GM19238 (cell line): ENCODE results near the gene NFIA.

Experiments
- DNase-seq: peaks from one replicate; pipeline ENCODE4 v3.0.0; 2011; ENCODE audit warnings: low spot score; ENCODE audit not compliant: insufficient read length

The NFIA gene

GRCh38 chr1:61102041-61102440 is 19.7 kb downstream of the NFIA start:
- no peak for DNase-seq

- no peak for DNase-seq
These were observed 20.3 kb downstream of the NFIA start for GRCh38 chr1:61102621-61103020.

GRCh38 chr1:61104220-61104671 is 21.9 kb downstream of the NFIA start:
- no peak for DNase-seq

DNA sequence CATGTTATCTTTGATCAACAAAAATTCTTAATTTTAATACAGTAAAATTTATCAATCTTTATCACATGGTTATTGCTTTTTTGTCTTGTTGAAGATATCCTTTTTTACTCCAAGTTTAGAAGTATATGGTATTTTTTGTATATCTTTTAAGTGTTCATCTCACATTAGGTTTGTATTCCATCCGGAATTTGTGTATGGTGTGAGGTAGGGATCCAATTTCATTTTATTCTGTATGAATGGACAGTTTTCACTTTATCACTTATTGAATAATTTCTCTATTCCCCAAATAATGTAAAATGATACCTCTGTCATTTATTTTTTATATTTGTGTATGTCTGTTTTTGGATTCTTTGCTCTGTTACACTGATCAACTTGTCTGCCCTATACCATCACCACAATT is 25.3 kb downstream of the NFIA start:
- DNase-seq: no peak

DNA sequence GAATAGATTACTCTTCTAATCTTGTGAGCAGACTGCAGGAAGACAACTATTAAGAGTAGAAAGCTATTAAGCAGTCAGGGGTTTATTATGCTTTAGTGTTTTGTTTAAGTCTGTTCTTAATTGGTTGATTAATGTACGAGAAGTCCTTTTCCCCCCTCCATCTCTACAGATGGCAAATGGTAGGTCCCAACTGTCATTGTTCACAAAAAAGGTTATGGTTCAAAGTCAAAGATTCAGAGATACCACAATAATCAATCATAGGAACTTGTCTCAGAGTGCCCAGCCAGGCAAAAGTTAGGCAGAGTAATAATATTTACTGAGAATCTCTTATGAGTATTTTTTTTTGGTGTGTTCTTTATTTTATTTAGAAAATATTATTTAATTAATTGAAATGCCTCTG is 26.8 kb downstream of the NFIA start:
- no peak for DNase-seq

GRCh38 chr1:61109910-61110309 is 27.5 kb downstream of the NFIA start:
- DNase-seq: no peak

DNA sequence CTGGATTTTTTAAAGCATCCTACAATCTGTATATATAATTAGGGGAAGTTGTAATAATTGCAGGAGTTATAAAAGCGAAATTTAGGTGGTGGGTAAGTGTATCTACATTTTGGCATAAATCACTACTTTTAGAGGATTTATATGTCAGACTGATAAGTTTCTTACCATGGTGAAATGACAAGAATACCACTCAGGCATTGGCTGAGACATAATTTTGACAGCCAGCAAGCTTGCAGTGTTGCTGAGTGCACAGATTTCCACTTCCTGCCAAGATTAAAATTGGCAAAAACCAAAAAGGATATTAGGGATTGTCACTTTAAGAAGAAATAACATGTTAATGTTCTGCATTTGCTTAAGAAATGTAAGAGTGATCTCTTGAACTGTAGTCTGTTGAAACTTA is 28.2 kb downstream of the NFIA start:
- no peak for DNase-seq

DNA sequence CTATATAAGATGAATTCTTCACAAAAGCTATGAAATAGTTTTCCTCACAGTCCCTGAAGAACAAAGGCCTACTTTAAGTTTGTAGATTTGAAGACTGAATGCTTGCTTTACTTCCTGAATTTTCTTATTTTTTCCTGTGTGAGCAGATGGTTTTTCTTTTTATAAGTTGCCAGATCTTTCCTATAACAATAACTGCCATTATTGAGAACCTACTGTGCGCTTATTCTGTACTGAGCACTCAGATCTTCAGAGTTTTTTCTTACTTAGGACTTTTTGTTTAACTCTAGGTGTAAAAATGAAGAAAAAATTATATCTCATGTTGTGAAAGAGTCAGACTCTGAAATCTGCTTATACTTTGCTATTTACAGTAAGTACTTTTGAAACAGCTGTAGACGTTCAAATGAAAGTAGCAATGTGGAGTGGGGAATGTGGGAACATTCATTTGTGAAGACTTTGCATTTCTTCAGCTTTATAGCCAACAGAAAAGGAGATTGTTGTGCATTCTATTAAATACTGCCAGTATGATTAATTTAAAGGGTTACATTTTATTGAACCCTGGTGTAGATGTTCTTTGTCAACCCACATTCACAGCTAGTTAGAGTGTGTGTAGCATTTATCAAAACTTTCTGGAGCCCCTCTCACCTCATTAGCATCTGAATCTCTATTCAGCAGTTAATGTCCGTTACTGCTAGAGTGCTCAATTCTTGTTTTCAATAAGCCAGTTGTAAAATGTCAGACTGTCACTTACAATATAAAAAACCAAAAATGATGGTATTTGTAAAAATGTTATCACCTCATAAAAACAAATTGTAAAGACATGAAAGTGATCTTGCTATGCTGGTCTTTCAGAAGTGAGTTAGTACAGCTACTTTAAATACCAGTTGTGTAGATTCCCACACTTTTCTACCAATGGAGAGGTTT is 29.0 kb downstream of the NFIA start:
- no peak for DNase-seq

- no peak for DNase-seq
These were observed 32.0 kb downstream of the NFIA start for GRCh38 chr1:61114178-61114870.

- no peak for DNase-seq
These were observed 33.1 kb downstream of the NFIA start for GRCh38 chr1:61115436-61115835.

DNA sequence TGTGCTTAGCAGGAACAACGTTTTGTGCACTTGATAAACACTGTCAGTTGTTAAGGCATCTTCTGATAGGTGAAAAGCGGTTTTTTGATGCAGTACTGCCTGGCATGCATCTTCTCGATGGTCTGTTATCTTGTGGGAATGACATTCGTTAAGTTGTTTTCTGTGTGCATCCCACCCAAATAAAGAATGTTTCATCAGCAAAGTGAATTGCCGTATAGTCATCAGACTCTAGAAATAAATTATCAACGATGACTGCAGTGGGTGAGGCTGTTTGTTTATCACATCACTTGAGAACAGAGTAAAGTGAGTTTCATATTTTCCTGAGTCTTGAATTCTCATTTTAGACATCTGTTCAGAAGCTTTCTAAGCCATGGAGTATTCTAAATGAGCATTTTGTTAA is 34.1 kb downstream of the NFIA start:
- DNase-seq: no peak

- no peak for DNase-seq
These were observed 34.9 kb downstream of the NFIA start for GRCh38 chr1:61117283-61117682.

GRCh38 chr1:61119085-61119484 is 36.7 kb downstream of the NFIA start:
- no peak for DNase-seq

DNA sequence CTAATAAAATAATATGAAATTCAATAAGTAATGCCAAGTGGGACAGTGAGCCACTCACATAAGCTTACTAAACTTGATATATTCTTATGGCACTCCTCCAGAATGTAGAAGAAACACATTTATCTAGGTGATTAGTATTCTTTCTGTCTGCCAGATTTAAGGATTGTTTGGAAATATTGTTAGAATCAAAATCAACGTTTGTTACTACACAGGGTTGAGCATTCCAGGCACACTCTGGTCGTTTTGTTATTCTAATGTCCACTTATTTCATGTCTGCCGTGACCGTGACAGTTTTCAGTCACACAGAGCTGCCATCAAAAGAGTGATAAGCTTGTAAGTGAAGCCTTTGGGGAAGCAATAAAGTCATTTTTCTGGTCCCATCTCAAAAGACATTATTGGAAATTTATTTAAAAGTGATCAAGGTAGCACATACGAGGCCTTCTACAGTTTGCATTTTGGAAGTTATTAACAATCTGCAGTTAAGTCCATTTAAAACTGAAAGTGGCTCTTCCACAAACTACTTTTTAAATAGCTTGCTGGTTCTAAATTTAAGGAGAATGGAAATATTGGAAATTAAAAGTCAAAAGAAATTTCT is 38.0 kb downstream of the NFIA start:
- DNase-seq: no peak

DNA sequence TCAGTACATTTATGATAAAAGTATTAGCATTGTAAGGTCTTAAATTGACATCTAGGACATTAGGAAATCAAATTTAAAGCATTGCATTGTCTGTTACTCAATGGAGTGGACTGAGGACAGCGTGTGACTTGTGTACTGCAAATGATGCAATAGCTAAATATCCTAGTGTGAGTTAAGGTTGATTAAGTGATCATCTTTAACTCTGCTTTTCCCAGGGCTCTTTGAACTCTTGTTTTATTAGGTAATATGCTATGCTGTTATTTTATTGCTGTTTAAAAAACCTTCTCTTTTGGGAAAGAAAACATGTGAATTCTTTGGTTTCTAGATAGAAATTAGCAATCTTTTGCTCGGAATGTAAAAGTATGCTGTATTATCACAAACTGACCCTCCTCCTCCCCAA is 38.6 kb downstream of the NFIA start:
- DNase-seq: no peak

DNA sequence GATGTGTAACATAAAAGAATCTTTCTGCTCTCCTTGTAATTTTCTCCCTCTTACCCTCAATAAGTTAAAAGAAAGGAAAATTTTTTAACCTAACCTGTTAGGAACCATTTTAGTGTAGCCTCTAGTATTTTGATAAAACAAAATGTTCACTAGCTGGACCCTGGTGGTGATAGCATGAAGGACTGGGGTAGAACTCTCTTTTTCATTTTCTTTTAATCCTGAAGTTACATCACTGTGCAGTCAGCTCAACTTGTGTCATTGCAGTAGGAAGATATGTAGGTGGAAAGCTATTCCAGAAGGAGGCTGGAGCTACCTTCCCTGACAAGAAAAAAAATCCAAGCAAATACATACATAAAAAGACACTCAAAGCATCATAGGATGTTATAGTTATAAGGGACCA is 39.3 kb downstream of the NFIA start:
- no peak for DNase-seq

- no peak for DNase-seq
These were observed 40.0 kb downstream of the NFIA start for GRCh38 chr1:61122389-61122788.

- no peak for DNase-seq
These were observed 41.0 kb downstream of the NFIA start for GRCh38 chr1:61123326-61123725.

GRCh38 chr1:61124078-61124477 is 41.7 kb downstream of the NFIA start:
- DNase-seq: no peak

GRCh38 chr1:61124696-61125095 is 42.3 kb downstream of the NFIA start:
- no peak for DNase-seq

DNA sequence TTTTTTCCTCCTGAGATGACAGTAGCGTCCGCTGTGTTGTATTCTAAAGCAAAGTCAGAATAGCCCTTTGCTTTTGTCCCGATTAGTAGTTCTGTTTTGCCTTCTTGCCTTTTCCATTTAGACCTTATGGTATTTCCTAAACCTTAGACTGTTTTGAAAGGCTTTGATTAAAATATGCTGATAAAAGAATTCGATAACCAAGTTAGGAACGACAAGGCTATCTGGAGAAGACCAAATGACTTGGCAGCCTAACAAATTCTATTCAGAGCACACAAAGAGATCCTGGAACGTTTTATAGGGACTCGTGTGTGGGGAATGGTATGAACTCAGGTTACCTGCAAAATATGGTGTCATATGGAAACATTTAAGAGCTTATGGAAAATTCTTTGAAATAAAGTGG is 42.9 kb downstream of the NFIA start:
- DNase-seq: no peak

GRCh38 chr1:61125895-61126294 is 43.5 kb downstream of the NFIA start:
- no peak for DNase-seq
